HepG2 (cell line): Measurements from ENCODE around the gene DLG1. TPM values are rescaled to one million over a fixed set of nuclear protein-coding genes. Genes with fewer than 3 reads are reported as not detected.

ENCODE experiments used
- ATAC-seq: fragments of 200-7000 bp; cut with Tn5 transposase; 3 replicates; pipeline ENCODE4 v1.9.1; 2020; ENCODE audit warnings: mild to moderate bottlenecking, moderate library complexity
- BruUV-seq: library from RNA; stranded (reverse); fragments of 400-500 nt; replicated peaks from 2 replicates; lab custom pipeline; 2021; lab: Mats Ljungman, UMichigan
- CTCF ChIA-PET: fragments of 300-600 bp; formaldehyde crosslinking; extraction: SDS; loops from one replicate; lab custom pipeline; 2021; ENCODE audit warnings: low total read pairs, inconsistent platforms, low intra/inter-chr PET ratio; lab: Yijun Ruan, JAX
- POLR2A ChIA-PET: fragments of 350-600 bp; sonication (Branson Sonifier 250); formaldehyde crosslinking; loops from one replicate; lab custom pipeline; 2020; ENCODE audit warnings: antibody characterized with exemption, inconsistent platforms; lab: Yijun Ruan, JAX
- DNase-seq: peaks from one replicate; pipeline ENCODE4 v3.0.0-alpha.2; 2015; ENCODE audit warnings: low spot score
- FAIRE-seq: peaks from 3 replicates; lab custom pipeline; 2011; peaks lifted over from hg19 to GRCh38; lab: Jason Lieb, UNC
- H2AFZ ChIP-seq: one replicate; pipeline ENCODE4 v1.6.1; 2011; ENCODE audit warnings: low read length, inconsistent platforms
- H3K27ac ChIP-seq: fragments of 300-600 bp; 3 replicates; pipeline ENCODE4 v1.8.0; 2011; ENCODE audit warnings: mixed run types, mild to moderate bottlenecking, mixed read lengths, low read length, inconsistent platforms; ENCODE audit not compliant: insufficient read depth; ENCODE audit errors: extremely low read length
- H3K27me3 ChIP-seq, 2 experiments: fragments of 200-600 bp in 1 of 2; 2 replicates in 1 of 2; 3 replicates in 1 of 2; pipeline versions ENCODE4 v1.6.0 to v1.8.0; 2011; ENCODE audit warnings: low read length in 2 of 2, mild to moderate bottlenecking in 2 of 2, moderate library complexity in 2 of 2, inconsistent platforms in 1 of 2; ENCODE audit not compliant: insufficient read depth in 2 of 2, control insufficient read depth in 1 of 2
- H3K36me3 ChIP-seq, 2 experiments: fragments of 200-600 bp in 1 of 2; replicated peaks in 1 of 2; 2 replicates in 1 of 2; 3 replicates in 1 of 2; pipeline versions ENCODE4 v1.5.1 to v1.8.0; 2011; ENCODE audit warnings: low read length in 2 of 2, inconsistent platforms in 1 of 2; ENCODE audit not compliant: insufficient read depth in 2 of 2, control insufficient read depth in 1 of 2
- H3K4me1 ChIP-seq: 2 replicates; pipeline ENCODE4 v1.5.1; 2012; ENCODE audit warnings: low read length, inconsistent platforms; ENCODE audit not compliant: insufficient read depth
- H3K4me2 ChIP-seq: 2 replicates; pipeline ENCODE4 v1.6.0; 2011; ENCODE audit warnings: low read depth, low read length, inconsistent platforms
- H3K4me3 ChIP-seq, 3 experiments: fragments of 200-600 bp in 1 of 3; sonication (generic), shearing (Covaris generic) in 1 of 3; replicated peaks in 1 of 3; 2 replicates each; pipeline ENCODE4 v1.5.1; 2011 to 2016; ENCODE audit warnings: low read length in 3 of 3, inconsistent platforms in 2 of 3, low read depth in 2 of 3, mild to moderate bottlenecking in 2 of 3, control low read depth in 1 of 3, mixed read lengths in 1 of 3; ENCODE audit not compliant: insufficient read depth in 1 of 3
- H3K79me2 ChIP-seq: one replicate; pipeline ENCODE4 v1.6.1; 2011; ENCODE audit warnings: low read length, inconsistent platforms; ENCODE audit not compliant: insufficient read depth
- H3K9ac ChIP-seq: 2 replicates; pipeline ENCODE4 v1.6.0; 2011; ENCODE audit warnings: mild to moderate bottlenecking, low read depth, low read length, inconsistent platforms; ENCODE audit not compliant: insufficient read depth
- H3K9me3 ChIP-seq: 2 replicates; pipeline ENCODE4 v1.5.1; 2012; ENCODE audit warnings: mild to moderate bottlenecking, low read length
- H4K20me1 ChIP-seq: 2 replicates; pipeline ENCODE4 v1.6.0; 2011; ENCODE audit warnings: inconsistent platforms, mild to moderate bottlenecking, low read length, moderate library complexity; ENCODE audit not compliant: insufficient read depth
- PRMT3 ChIP-seq: sonication (generic); formaldehyde crosslinking; IDR thresholded peaks from 2 replicates; pipeline ENCODE4 v1.8.1; 2022; ENCODE audit warnings: low read depth, mild to moderate bottlenecking, moderate library complexity, missing genetic modification reagents, borderline replicate concordance
- SMARCE1 ChIP-seq: fragments of 450-650 bp; IDR thresholded peaks from 2 replicates; pipeline ENCODE4 v1.6.1; 2017; ENCODE audit warnings: borderline replicate concordance
- SRSF1 ChIP-seq: fragments of 200-400 bp; formaldehyde crosslinking; optimal IDR thresholded peaks from 2 replicates; pipeline ENCODE3; 2017; ENCODE audit warnings: mild to moderate bottlenecking, low read depth, low read length, moderate library complexity
- SRSF4 ChIP-seq: fragments of 200-400 bp; formaldehyde crosslinking; IDR thresholded peaks from one replicate; pipeline ENCODE4 v1.6.1; 2018; ENCODE audit warnings: mild to moderate bottlenecking, low read depth, low read length, moderate library complexity; ENCODE audit not compliant: poor library complexity, severe bottlenecking
- TP53 ChIP-seq: sonication (generic); formaldehyde crosslinking; conservative IDR thresholded peaks from 2 replicates; pipeline ENCODE4 v1.4.0; 2020; ENCODE audit warnings: missing genetic modification reagents
- U2AF1 ChIP-seq: fragments of 200-400 bp; formaldehyde crosslinking; optimal IDR thresholded peaks from 2 replicates; pipeline ENCODE3; 2017; ENCODE audit warnings: mild to moderate bottlenecking, low read depth, low read length
- YEATS4 ChIP-seq: sonication (generic); formaldehyde crosslinking; IDR thresholded peaks from 2 replicates; pipeline ENCODE4 v1.4.0; 2020; ENCODE audit warnings: missing genetic modification reagents, borderline replicate concordance
- ZFP90 ChIP-seq: sonication (generic); formaldehyde crosslinking; IDR thresholded peaks from 2 replicates; pipeline ENCODE4 v1.8.0; 2022; ENCODE audit warnings: missing genetic modification reagents, mild to moderate bottlenecking, inconsistent platforms, borderline replicate concordance
- ZNF407 ChIP-seq: sonication (generic); formaldehyde crosslinking; IDR thresholded peaks from one replicate; pipeline ENCODE4 v1.5.1; 2020; ENCODE audit warnings: mild to moderate bottlenecking, missing genetic modification reagents; ENCODE audit errors: not compliant biosample characterization
- ZNF484 ChIP-seq: sonication (generic); formaldehyde crosslinking; IDR thresholded peaks from 2 replicates; pipeline ENCODE4 v1.5.1; 2020; ENCODE audit warnings: mild to moderate bottlenecking, low read depth, missing genetic modification reagents, borderline replicate concordance
- ZNF549 ChIP-seq: sonication (generic); formaldehyde crosslinking; IDR thresholded peaks from 2 replicates; pipeline ENCODE4 v1.5.0; 2020; ENCODE audit warnings: missing genetic modification reagents
- ZNF720 ChIP-seq: sonication (generic); formaldehyde crosslinking; IDR thresholded peaks from 2 replicates; pipeline ENCODE4 v1.4.0; 2020; ENCODE audit warnings: missing genetic modification reagents
- WGBS: methylation state at CpG from one replicate; pipeline ENCODE4 v1.1.6; 2017; ENCODE audit warnings: low lambda C conversion rate; 5-methylcytosine and 5-hydroxymethylcytosine counted together
- in situ Hi-C: cut with HindIII; loops from 2 replicates; pipeline ENCODE4 v1.10.0; 2017; ENCODE audit warnings: low pct_unique_long_range_greater_than_20kb; ENCODE audit not compliant: extremely low pct_ligation_motif_present
- intact Hi-C: fragments of 100-400 bp; cut with micrococcal nuclease; formaldehyde crosslinking; loops from one replicate; pipeline ENCODE4 v1.10.0; 2022; ENCODE audit not compliant: unreplicated experiment
- polyA plus RNA-seq, 8 experiments: library from polyadenylated mRNA; depleted of rRNA in 3 of 8; stranded (reverse) in 7 of 8; unstranded in 1 of 8; fragments of >200 nt; fragmentation: Illumina TruSeq in 4 of 8; extraction: Trizol in 4 of 8; gene quantifications; 2 replicates each; pipeline versions ENCODE4 v1.2.1 to v1.2.3, GENCODE V29; 2011 to 2016; ENCODE audit warnings: low read depth in 4 of 8, missing spikeins in 1 of 8, mixed read lengths in 1 of 8; ENCODE audit not compliant: insufficient read depth in 1 of 8
- total RNA-seq, 5 experiments: library from RNA; depleted of rRNA; stranded (reverse); fragments of >200 nt; fragmentation: Illumina TruSeq; extraction: Trizol; gene quantifications; 2 replicates each; pipeline ENCODE4 v1.2.3, GENCODE V29; 2016; ENCODE audit warnings: low read depth in 1 of 5
- TF ChIP-seq, protein P1 (sequence below): sonication (generic); formaldehyde crosslinking; IDR thresholded peaks from 2 replicates; pipeline ENCODE4 v1.4.0; 2020; ENCODE audit warnings: missing genetic modification reagents
- TF ChIP-seq, protein P2 (sequence below): IDR thresholded peaks from 2 replicates; pipeline ENCODE4 v1.6.1; 2016

Gene DLG1
- total and polyA plus RNA-seq, 2 of the 13 experiments (the other 11 are each of a cell fraction or from before 2014, with no cell fraction given) = 30.5 to 104 TPM

- POLR2A ChIA-PET = no interaction called here
- Histone ChIP-seq H3K27me3 (no peaks in the 10 kb centered on the region), H3K36me3 (no peaks in the 10 kb centered on the region; a peak in 1 of 5 replicates)
- TF ChIP-seq ZNF720 (CRISPR knock-in tag) (no peak), TP53 (CRISPR knock-in tag) (no peak), ZNF549 (CRISPR knock-in tag) (no peak), SMARCE1 (no peak), SRSF1 (no peak), U2AF1 (no peak), PRMT3 (CRISPR knock-in tag) (no peak), ZNF484 (CRISPR knock-in tag) (no peak), SRSF4 (no peak), ZNF407 (CRISPR knock-in tag) (no peak), ZFP90 (no peak), YEATS4 (CRISPR knock-in tag) (no peak)
- TF ChIP-seq, protein P1, sequence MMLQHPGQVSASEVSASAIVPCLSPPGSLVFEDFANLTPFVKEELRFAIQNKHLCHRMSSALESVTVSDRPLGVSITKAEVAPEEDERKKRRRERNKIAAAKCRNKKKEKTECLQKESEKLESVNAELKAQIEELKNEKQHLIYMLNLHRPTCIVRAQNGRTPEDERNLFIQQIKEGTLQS (CRISPR knock-in tag) = no peak
- TF ChIP-seq, protein P2, sequence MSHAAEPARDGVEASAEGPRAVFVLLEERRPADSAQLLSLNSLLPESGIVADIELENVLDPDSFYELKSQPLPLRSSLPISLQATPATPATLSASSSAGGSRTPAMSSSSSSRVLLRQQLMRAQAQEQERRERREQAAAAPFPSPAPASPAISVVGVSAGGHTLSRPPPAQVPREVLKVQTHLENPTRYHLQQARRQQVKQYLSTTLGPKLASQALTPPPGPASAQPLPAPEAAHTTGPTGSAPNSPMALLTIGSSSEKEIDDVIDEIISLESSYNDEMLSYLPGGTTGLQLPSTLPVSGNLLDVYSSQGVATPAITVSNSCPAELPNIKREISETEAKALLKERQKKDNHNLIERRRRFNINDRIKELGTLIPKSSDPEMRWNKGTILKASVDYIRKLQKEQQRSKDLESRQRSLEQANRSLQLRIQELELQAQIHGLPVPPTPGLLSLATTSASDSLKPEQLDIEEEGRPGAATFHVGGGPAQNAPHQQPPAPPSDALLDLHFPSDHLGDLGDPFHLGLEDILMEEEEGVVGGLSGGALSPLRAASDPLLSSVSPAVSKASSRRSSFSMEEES (CRISPR knock-in tag) = no peak
These were observed 275.0 kb downstream of the DLG1 start for GRCh38 chr3:197023241-197023997.

More at GRCh38 chr3:197023241-197023997, 275.0 kb downstream of the DLG1 start:
- Histone ChIP-seq H3K9ac (no peak overlapping the region), H3K27ac (no peak overlapping the region), H3K4me1 (peaks cover 34% of the 10 kb centered on the region), H3K9me3 (no peaks in the 10 kb centered on the region), H4K20me1 (no peaks in the 10 kb centered on the region), H3K4me3 (no peak overlapping the region), H3K4me2 (no peak overlapping the region), H3K79me2 (no peaks in the 10 kb centered on the region), H2AFZ (no peak overlapping the region)
- CTCF ChIA-PET = no interaction called here
- intact Hi-C loops = no loop called here
- no peak for FAIRE-seq
- BruUV-seq = no TSS peak
- ATAC-seq = no peak
- no peak for DNase-seq
- in situ Hi-C loops = no loop called here
- WGBS = 87% methylated on average over 16 of the region's 27 CpGs
